ENCODE measurements around the gene PHKG2.

DNA sequence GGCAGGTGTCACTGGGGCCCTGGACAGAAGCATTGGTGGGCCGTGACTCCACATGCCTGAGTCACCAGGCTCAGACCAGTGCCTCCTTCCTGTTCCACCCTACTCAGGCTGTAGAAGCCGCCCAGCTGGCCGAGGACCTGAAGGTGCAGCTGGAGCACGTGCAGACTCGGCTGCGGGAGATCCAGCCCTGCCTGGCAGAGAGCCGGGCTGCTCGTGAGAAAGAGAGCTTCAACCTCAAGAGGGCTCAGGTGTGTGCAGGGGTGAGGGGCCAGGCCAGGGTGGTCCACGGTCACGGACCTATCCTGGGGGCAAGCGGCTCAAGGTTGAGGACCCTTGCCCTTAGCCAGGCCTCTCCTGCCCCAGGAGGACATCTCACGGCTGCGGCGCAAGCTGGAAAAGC is 23.5 kb downstream of the PHKG2 start:
- TF ChIP-seq, protein P1, sequence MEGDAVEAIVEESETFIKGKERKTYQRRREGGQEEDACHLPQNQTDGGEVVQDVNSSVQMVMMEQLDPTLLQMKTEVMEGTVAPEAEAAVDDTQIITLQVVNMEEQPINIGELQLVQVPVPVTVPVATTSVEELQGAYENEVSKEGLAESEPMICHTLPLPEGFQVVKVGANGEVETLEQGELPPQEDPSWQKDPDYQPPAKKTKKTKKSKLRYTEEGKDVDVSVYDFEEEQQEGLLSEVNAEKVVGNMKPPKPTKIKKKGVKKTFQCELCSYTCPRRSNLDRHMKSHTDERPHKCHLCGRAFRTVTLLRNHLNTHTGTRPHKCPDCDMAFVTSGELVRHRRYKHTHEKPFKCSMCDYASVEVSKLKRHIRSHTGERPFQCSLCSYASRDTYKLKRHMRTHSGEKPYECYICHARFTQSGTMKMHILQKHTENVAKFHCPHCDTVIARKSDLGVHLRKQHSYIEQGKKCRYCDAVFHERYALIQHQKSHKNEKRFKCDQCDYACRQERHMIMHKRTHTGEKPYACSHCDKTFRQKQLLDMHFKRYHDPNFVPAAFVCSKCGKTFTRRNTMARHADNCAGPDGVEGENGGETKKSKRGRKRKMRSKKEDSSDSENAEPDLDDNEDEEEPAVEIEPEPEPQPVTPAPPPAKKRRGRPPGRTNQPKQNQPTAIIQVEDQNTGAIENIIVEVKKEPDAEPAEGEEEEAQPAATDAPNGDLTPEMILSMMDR (IDR thresholded peaks at IDR 0.05; ENCODE audit: low read length): no peak
- TF ChIP-seq EZH2 (optimal IDR thresholded peaks at IDR 0.05; ENCODE audit: low read depth, low read length): no peak
